PC-3 (cell line): ENCODE measurements around the gene NUBPL.

ENCODE experiments used
- EZH2 ChIP-seq: fragments of 300-600 bp; sonication (generic); IDR thresholded peaks from one replicate; pipeline ENCODE4 v1.6.1; 2017; ENCODE audit warnings: antibody characterized with exemption, mild to moderate bottlenecking, low read length; ENCODE audit not compliant: unreplicated experiment
- TF ChIP-seq, protein P1 (sequence below): fragments of 300-600 bp; sonication (generic); conservative IDR thresholded peaks from 2 replicates; pipeline ENCODE4 v1.5.1; 2017; ENCODE audit warnings: antibody characterized with exemption, low read depth, mild to moderate bottlenecking, low read length

DNA sequence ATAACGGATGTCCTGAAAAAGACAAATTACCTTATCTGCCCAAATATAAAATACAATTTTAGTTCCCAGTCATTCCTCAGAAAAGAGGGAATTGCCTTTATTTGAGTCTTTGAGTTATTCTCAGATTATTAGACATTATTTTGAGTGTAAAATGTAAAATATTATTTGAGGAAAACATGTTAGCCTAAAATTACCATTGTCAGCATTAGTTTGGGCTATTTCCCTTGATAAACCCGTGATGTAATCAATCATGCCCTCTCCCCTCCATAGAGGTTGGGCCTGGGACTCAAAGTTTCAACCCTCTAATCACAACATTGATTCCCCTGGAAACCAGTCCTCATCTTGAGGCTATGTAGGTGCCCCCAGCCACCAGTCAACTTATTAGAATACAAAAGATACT is 213.4 kb downstream of the NUBPL start:
- TF ChIP-seq, protein P1, sequence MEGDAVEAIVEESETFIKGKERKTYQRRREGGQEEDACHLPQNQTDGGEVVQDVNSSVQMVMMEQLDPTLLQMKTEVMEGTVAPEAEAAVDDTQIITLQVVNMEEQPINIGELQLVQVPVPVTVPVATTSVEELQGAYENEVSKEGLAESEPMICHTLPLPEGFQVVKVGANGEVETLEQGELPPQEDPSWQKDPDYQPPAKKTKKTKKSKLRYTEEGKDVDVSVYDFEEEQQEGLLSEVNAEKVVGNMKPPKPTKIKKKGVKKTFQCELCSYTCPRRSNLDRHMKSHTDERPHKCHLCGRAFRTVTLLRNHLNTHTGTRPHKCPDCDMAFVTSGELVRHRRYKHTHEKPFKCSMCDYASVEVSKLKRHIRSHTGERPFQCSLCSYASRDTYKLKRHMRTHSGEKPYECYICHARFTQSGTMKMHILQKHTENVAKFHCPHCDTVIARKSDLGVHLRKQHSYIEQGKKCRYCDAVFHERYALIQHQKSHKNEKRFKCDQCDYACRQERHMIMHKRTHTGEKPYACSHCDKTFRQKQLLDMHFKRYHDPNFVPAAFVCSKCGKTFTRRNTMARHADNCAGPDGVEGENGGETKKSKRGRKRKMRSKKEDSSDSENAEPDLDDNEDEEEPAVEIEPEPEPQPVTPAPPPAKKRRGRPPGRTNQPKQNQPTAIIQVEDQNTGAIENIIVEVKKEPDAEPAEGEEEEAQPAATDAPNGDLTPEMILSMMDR, result no peak
- TF ChIP-seq EZH2, result no peak
